Measurements from ENCODE around the gene CORO6. TPM values are rescaled to one million over a fixed set of nuclear protein-coding genes. Genes with fewer than 3 reads are reported as not detected.
A peak's percentile ranks its signal among the peaks of the same experiment; 100 is the strongest.

The CORO6 gene
- total and polyA plus RNA-seq, 5 donors from 2014 or later: 0.15 to 4.3 (median 0.45) TPM; not detected in 1

GRCh38 chr17:29648005-29648404, 25.3 kb upstream of the CORO6 start:
- no peaks in the 10 kb centered on the region for H3K9me3 Mint-ChIP-seq
- no peaks in the 10 kb centered on the region for H3K27me3 Mint-ChIP-seq
- H3K4me1 Mint-ChIP-seq: peaks cover 0 to 12% (median 3%) of the 10 kb centered on the region in 4 donors
- H3K4me3 Mint-ChIP-seq: no peak overlapping the region
- Histone ChIP-seq H3K27ac (ENCODE audit: insufficient read depth, low read length, poor library complexity, severe bottlenecking) (no peak overlapping the region), H3K4me1 (ENCODE audit: control insufficient read depth, insufficient read depth, low read length, poor library complexity, severe bottlenecking) (no peaks in the 10 kb centered on the region), H3K27me3 (ENCODE audit: control insufficient read depth, insufficient read depth, low read length) (no peaks in the 10 kb centered on the region), H3K36me3 (ENCODE audit: control insufficient read depth, insufficient read depth, low read length) (peaks cover 62% of the 10 kb centered on the region), H3K4me3 (ENCODE audit: low read depth, low read length) (no peak overlapping the region), H3K9me3 (ENCODE audit: control insufficient read depth in 2 of 2, low read length in 2 of 2) (no peaks in the 10 kb centered on the region)
- ATAC-seq (ENCODE audit: low read depth in 2 of 2) (no peak), DNase-seq (no peak)
- no peak overlapping the region for H3K27ac Mint-ChIP-seq
- H3K36me3 Mint-ChIP-seq: peaks cover 43% of the 10 kb centered on the region

DNA sequence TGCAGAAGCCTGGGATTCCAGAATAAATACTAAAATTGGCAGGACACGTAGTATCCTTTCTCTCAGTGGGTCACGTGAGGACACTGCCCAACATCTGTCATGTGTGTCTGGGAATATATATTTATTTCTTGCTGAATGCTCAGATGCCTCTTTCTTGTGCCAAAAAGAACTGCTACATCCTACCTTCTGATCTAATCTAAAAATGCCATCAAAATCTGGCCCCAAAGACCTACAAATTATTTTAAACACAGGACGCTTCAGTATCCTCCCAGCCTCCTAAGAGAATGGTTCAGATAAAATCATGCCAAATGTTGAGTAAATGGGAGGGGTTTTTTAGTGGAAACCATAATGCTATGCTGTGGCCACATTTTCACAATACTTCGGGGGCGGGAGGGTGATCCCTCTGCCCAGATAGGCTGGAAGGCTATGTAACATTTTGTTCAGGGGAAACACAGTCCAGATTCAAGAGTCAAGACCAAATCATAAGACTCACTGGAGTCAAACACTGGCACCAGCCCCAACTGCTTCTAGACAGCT, 22.9 kb upstream of the CORO6 start:
- H3K27ac ChIP-seq (ENCODE audit: insufficient read depth, low read length, poor library complexity, severe bottlenecking): no peak overlapping the region
- no peaks in the 10 kb centered on the region for H3K27me3 Mint-ChIP-seq
- H3K9me3 ChIP-seq (ENCODE audit: control insufficient read depth in 2 of 2, low read length in 2 of 2): no peaks in the 10 kb centered on the region
- no peak overlapping the region for H3K4me3 Mint-ChIP-seq
- H3K4me1 Mint-ChIP-seq: peaks cover 2 to 18% (median 12%) of the 10 kb centered on the region in 4 donors
- peaks cover 55% of the 10 kb centered on the region for H3K36me3 ChIP-seq (ENCODE audit: control insufficient read depth, insufficient read depth, low read length)
- ATAC-seq (ENCODE audit: low read depth in 2 of 2) (no peak), DNase-seq (no peak)
- H3K4me3 ChIP-seq (ENCODE audit: low read depth, low read length): no peak overlapping the region
- peaks cover 34% of the 10 kb centered on the region for H3K36me3 Mint-ChIP-seq
- H3K4me1 ChIP-seq (ENCODE audit: control insufficient read depth, insufficient read depth, low read length, poor library complexity, severe bottlenecking): no peaks in the 10 kb centered on the region
- no peaks in the 10 kb centered on the region for H3K9me3 Mint-ChIP-seq
- no peaks in the 10 kb centered on the region for H3K27me3 ChIP-seq (ENCODE audit: control insufficient read depth, insufficient read depth, low read length)
- H3K27ac Mint-ChIP-seq: peak overlapping the region in 2 of 3 donors; percentile 56 to 79

DNA sequence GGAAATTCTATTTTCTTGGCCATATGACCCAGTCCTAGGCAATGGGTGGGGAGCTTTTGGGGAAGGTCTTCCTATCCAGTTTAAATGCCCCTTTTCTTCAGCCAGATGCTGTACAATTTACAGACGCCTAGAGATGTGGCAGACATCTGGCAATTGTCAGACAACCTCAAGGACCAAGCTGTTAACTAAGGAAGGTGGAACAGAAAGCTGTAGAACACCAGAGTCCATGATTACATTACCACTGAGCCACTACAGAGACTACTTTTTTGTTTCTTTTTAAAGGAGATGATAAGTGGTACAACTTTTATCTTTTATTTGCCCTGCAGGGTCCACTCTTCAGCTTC, 21.1 kb upstream of the CORO6 start:
- peak overlapping the region in 1 of 3 donors; percentile 48 for H3K27ac Mint-ChIP-seq
- no peaks in the 10 kb centered on the region for H3K27me3 Mint-ChIP-seq
- Histone ChIP-seq H3K4me3 (ENCODE audit: low read depth, low read length) (no peak overlapping the region), H3K9me3 (ENCODE audit: control insufficient read depth in 2 of 2, low read length in 2 of 2) (no peaks in the 10 kb centered on the region), H3K36me3 (ENCODE audit: control insufficient read depth, insufficient read depth, low read length) (peaks cover 44% of the 10 kb centered on the region), H3K4me1 (ENCODE audit: control insufficient read depth, insufficient read depth, low read length, poor library complexity, severe bottlenecking) (no peaks in the 10 kb centered on the region), H3K27ac (ENCODE audit: insufficient read depth, low read length, poor library complexity, severe bottlenecking) (no peak overlapping the region), H3K27me3 (ENCODE audit: control insufficient read depth, insufficient read depth, low read length) (no peaks in the 10 kb centered on the region)
- DNase-seq (no peak), ATAC-seq (ENCODE audit: low read depth in 2 of 2) (no peak)
- H3K9me3 Mint-ChIP-seq: no peaks in the 10 kb centered on the region
- no peak overlapping the region for H3K4me3 Mint-ChIP-seq
- peaks cover 12 to 30% (median 15%) of the 10 kb centered on the region in 4 donors for H3K4me1 Mint-ChIP-seq
- H3K36me3 Mint-ChIP-seq: peaks cover 27% of the 10 kb centered on the region

DNA sequence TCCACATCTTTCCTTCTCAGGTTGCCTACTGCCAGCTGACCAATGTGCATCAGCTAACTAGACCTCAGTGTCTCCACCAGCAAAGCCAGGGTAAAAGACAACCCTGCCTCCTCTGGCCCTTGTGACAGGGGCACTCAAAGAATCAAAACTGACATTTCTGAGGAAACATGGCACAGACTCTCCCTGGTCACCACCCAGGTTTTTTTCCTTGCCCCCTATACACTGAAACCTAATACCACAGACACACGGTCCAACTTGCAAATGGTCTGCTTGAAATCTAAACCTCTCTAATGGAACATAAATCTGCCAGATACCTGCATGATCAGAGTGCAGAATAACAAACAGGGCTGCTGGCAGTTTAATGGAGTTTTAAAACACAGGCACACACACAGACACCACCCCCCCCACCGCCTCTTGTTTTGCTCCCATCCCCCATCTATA, 19.5 kb upstream of the CORO6 start:
- Histone ChIP-seq H3K4me3 (ENCODE audit: low read depth, low read length) (no peak overlapping the region), H3K4me1 (ENCODE audit: control insufficient read depth, insufficient read depth, low read length, poor library complexity, severe bottlenecking) (no peaks in the 10 kb centered on the region), H3K36me3 (ENCODE audit: control insufficient read depth, insufficient read depth, low read length) (peaks cover 35% of the 10 kb centered on the region), H3K9me3 (ENCODE audit: control insufficient read depth in 2 of 2, low read length in 2 of 2) (no peaks in the 10 kb centered on the region), H3K27me3 (ENCODE audit: control insufficient read depth, insufficient read depth, low read length) (no peaks in the 10 kb centered on the region), H3K27ac (ENCODE audit: insufficient read depth, low read length, poor library complexity, severe bottlenecking) (no peak overlapping the region)
- Mint-ChIP-seq H3K9me3 (no peaks in the 10 kb centered on the region), H3K4me3 (no peak overlapping the region), H3K36me3 (peaks cover 18% of the 10 kb centered on the region), H3K27me3 (no peaks in the 10 kb centered on the region), H3K4me1 (peaks cover 12 to 31% (median 14%) of the 10 kb centered on the region in 4 donors), H3K27ac (peak overlapping the region; percentile 36 to 89 (median 57))
- ATAC-seq (ENCODE audit: low read depth in 2 of 2) (no peak), DNase-seq (no peak)

DNA sequence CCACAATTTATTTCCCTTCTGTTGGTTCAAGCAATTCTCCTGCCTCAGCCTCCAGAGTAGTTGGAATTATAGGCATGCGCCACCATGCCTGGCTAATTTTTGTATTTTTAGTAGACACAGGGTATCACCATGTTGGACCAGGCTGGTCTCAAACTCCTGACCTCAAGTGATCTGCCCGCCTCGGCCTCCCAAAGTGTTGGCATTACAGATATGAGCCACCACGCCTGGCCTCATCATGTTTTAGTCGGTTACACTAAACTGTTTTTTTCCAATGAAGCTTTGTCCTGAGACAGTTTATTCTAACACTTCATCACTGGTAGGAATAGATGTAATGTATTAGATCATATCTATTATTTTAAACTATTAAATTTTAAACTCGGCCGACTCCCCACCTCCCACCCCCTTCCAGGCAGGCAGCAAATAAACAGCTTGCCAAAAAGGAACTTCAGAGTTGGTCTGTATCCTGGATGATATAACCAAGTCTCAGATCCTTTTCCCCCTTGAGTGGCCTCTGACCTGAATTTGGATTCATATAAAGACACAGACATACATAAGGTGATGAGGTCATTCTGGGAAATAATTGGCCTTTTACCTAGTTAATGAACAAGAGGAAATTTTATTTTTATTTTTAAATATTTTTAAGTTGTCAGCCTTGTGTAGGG, 18.4 kb upstream of the CORO6 start:
- Histone ChIP-seq H3K36me3 (ENCODE audit: control insufficient read depth, insufficient read depth, low read length) (peaks cover 42% of the 10 kb centered on the region), H3K27ac (ENCODE audit: insufficient read depth, low read length, poor library complexity, severe bottlenecking) (peak overlapping the region; percentile 10), H3K4me3 (ENCODE audit: low read depth, low read length) (no peak overlapping the region), H3K4me1 (ENCODE audit: control insufficient read depth, insufficient read depth, low read length, poor library complexity, severe bottlenecking) (no peaks in the 10 kb centered on the region), H3K27me3 (ENCODE audit: control insufficient read depth, insufficient read depth, low read length) (no peaks in the 10 kb centered on the region), H3K9me3 (ENCODE audit: control insufficient read depth in 2 of 2, low read length in 2 of 2) (no peaks in the 10 kb centered on the region)
- Mint-ChIP-seq H3K9me3 (no peaks in the 10 kb centered on the region), H3K27ac (peak overlapping the region; percentile 62 to 88 (median 67)), H3K27me3 (no peaks in the 10 kb centered on the region), H3K36me3 (peaks cover 23% of the 10 kb centered on the region), H3K4me1 (peaks cover 12 to 33% (median 15%) of the 10 kb centered on the region in 4 donors), H3K4me3 (no peak overlapping the region)
- no peak for ATAC-seq (ENCODE audit: low read depth in 2 of 2)
- DNase-seq: no peak

GRCh38 chr17:29640413-29640812, 17.7 kb upstream of the CORO6 start:
- Histone ChIP-seq H3K4me1 (ENCODE audit: control insufficient read depth, insufficient read depth, low read length, poor library complexity, severe bottlenecking) (no peaks in the 10 kb centered on the region), H3K4me3 (ENCODE audit: low read depth, low read length) (no peak overlapping the region), H3K27ac (ENCODE audit: insufficient read depth, low read length, poor library complexity, severe bottlenecking) (peak overlapping the region; percentile 10), H3K9me3 (ENCODE audit: control insufficient read depth in 2 of 2, low read length in 2 of 2) (no peaks in the 10 kb centered on the region), H3K27me3 (ENCODE audit: control insufficient read depth, insufficient read depth, low read length) (no peaks in the 10 kb centered on the region), H3K36me3 (ENCODE audit: control insufficient read depth, insufficient read depth, low read length) (peaks cover 42% of the 10 kb centered on the region)
- Mint-ChIP-seq H3K9me3 (no peaks in the 10 kb centered on the region), H3K27me3 (no peaks in the 10 kb centered on the region), H3K27ac (peak overlapping the region; percentile 62 to 88 (median 67)), H3K4me1 (peaks cover 12 to 31% (median 15%) of the 10 kb centered on the region in 4 donors), H3K36me3 (peaks cover 23% of the 10 kb centered on the region), H3K4me3 (no peak overlapping the region)
- no peak for DNase-seq
- no peak for ATAC-seq (ENCODE audit: low read depth in 2 of 2)

DNA sequence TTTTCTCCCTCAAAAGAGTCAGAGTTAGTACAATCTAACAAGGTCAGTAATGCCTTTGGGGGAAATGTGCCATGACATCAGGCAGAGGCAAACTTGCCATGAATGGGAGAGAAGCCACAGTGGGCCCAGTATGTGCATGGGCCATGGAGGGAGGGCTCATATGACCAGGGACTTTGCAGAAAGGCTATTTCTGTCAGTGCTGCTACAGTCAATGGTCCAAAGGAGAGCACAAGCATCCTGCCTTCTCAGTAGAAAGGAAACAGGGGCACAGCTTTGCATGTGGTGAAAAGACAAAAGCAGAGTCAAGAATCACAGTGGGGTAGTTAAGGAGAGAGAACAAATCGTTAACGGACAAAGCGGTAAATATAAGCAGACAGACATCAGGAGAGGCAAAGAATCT, 11.2 kb upstream of the CORO6 start:
- Mint-ChIP-seq H3K9me3 (no peaks in the 10 kb centered on the region), H3K27me3 (no peaks in the 10 kb centered on the region), H3K4me3 (no peak overlapping the region), H3K36me3 (peaks cover 36% of the 10 kb centered on the region), H3K4me1 (peaks cover 9 to 22% (median 17%) of the 10 kb centered on the region in 4 donors), H3K27ac (peak overlapping the region in 2 of 3 donors; percentile 13 to 88)
- Histone ChIP-seq H3K9me3 (ENCODE audit: control insufficient read depth in 2 of 2, low read length in 2 of 2) (no peaks in the 10 kb centered on the region), H3K27me3 (ENCODE audit: control insufficient read depth, insufficient read depth, low read length) (no peaks in the 10 kb centered on the region), H3K27ac (ENCODE audit: insufficient read depth, low read length, poor library complexity, severe bottlenecking) (no peak overlapping the region), H3K4me3 (ENCODE audit: low read depth, low read length) (no peak overlapping the region), H3K36me3 (ENCODE audit: control insufficient read depth, insufficient read depth, low read length) (peaks cover 66% of the 10 kb centered on the region), H3K4me1 (ENCODE audit: control insufficient read depth, insufficient read depth, low read length, poor library complexity, severe bottlenecking) (no peaks in the 10 kb centered on the region)
- DNase-seq: peak in 1 of 3 donors; percentile 53
- ATAC-seq (ENCODE audit: low read depth in 2 of 2): no peak

All from CD4-positive, CD25-positive, alpha-beta regulatory T cell (primary cell).